Measurements from ENCODE around the gene MB21D2.

GRCh38 chr3:192890347-192891335 lies 27.0 kb downstream of the MB21D2 start:
- TF ChIP-seq EZH2 (optimal IDR thresholded peaks at IDR 0.05; ENCODE audit: low read depth, low read length), result no peak
- TF ChIP-seq, protein P1, sequence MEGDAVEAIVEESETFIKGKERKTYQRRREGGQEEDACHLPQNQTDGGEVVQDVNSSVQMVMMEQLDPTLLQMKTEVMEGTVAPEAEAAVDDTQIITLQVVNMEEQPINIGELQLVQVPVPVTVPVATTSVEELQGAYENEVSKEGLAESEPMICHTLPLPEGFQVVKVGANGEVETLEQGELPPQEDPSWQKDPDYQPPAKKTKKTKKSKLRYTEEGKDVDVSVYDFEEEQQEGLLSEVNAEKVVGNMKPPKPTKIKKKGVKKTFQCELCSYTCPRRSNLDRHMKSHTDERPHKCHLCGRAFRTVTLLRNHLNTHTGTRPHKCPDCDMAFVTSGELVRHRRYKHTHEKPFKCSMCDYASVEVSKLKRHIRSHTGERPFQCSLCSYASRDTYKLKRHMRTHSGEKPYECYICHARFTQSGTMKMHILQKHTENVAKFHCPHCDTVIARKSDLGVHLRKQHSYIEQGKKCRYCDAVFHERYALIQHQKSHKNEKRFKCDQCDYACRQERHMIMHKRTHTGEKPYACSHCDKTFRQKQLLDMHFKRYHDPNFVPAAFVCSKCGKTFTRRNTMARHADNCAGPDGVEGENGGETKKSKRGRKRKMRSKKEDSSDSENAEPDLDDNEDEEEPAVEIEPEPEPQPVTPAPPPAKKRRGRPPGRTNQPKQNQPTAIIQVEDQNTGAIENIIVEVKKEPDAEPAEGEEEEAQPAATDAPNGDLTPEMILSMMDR (IDR thresholded peaks at IDR 0.05; ENCODE audit: low read length), result no peak

Measured in MM.1S (cell line).